ENCODE data around the gene OR9A4. TPM values are rescaled to one million over a fixed set of nuclear protein-coding genes. Genes with fewer than 3 reads are reported as not detected.

Gene OR9A4
- total RNA-seq, 4 donors from 2014 or later, result not detected

DNA sequence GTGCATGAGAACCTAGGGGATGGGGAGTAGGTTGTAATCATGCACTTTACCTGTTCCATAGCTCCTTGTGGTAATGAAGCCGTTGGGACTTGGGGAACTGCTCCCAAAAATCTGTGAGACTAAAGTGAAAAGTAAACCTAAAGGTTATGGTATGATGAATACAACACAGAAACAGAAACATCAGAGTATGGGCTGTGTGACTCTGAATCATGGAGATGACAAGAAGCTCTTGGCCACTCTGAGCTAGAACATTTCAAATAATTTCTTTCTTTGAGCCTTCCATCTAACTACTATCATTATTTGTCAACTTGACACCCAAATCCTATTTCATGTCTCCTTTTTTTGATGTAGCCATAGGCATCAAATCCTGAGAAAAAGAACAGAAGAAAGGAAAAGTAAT is 27.6 kb downstream of the OR9A4 start:
- Histone ChIP-seq H3K9me3 (no peaks in the 10 kb centered on the region), H3K4me1 (no peaks in the 10 kb centered on the region), H3K36me3 (no peaks in the 10 kb centered on the region), H3K27ac (no peak overlapping the region), H3K4me3 (no peak overlapping the region), H3K27me3 (no peaks in the 10 kb centered on the region)
- in situ Hi-C loops (cut with MboI; ENCODE audit: low sequenced_read_pairs in 4 of 4) (no loop called here), intact Hi-C loops (cut with DNase I; ENCODE audit: low total_unique reads) (no loop called here)
- no peak for ATAC-seq
- TF ChIP-seq, protein P1, sequence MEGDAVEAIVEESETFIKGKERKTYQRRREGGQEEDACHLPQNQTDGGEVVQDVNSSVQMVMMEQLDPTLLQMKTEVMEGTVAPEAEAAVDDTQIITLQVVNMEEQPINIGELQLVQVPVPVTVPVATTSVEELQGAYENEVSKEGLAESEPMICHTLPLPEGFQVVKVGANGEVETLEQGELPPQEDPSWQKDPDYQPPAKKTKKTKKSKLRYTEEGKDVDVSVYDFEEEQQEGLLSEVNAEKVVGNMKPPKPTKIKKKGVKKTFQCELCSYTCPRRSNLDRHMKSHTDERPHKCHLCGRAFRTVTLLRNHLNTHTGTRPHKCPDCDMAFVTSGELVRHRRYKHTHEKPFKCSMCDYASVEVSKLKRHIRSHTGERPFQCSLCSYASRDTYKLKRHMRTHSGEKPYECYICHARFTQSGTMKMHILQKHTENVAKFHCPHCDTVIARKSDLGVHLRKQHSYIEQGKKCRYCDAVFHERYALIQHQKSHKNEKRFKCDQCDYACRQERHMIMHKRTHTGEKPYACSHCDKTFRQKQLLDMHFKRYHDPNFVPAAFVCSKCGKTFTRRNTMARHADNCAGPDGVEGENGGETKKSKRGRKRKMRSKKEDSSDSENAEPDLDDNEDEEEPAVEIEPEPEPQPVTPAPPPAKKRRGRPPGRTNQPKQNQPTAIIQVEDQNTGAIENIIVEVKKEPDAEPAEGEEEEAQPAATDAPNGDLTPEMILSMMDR (IDR thresholded peaks at IDR 0.05 in 4 of 5, conservative IDR thresholded peaks at IDR 0.05 in 1 of 5), result no peak
- no peak for TF ChIP-seq POLR2A (IDR thresholded peaks at IDR 0.05)
- no peak for DNase-seq

DNA sequence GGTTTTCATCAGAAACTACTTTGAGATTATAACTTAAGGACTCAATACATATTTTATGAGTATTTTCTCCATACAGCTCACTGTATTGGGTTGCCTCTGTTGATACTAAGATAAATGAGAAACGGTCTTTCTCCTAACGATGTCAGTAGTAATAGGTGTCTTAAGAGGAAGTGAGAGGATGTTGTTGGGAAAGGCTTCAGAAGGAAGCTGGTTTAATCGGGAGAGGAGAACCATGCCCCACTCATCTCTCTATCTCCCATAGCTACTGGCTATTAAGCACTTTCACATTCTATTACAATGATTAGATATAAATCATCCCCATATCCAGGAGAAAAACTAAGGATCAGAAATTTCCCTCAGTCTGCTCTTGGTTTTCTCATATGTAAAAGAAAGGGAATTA is 28.6 kb downstream of the OR9A4 start:
- H3K9me3 ChIP-seq, result no peaks in the 10 kb centered on the region
- H3K27ac ChIP-seq, result no peak overlapping the region
- intact Hi-C loops (cut with DNase I; ENCODE audit: low total_unique reads) (no loop called here), in situ Hi-C loops (cut with MboI; ENCODE audit: low sequenced_read_pairs in 4 of 4) (no loop called here)
- no peaks in the 10 kb centered on the region for H3K4me1 ChIP-seq
- H3K4me3 ChIP-seq, result no peak overlapping the region
- no peaks in the 10 kb centered on the region for H3K36me3 ChIP-seq
- TF ChIP-seq, protein P1 (IDR thresholded peaks at IDR 0.05 in 4 of 5, conservative IDR thresholded peaks at IDR 0.05 in 1 of 5), result no peak
- no peak for TF ChIP-seq POLR2A (IDR thresholded peaks at IDR 0.05)
- DNase-seq (no peak), ATAC-seq (no peak)
- no peaks in the 10 kb centered on the region for H3K27me3 ChIP-seq

DNA sequence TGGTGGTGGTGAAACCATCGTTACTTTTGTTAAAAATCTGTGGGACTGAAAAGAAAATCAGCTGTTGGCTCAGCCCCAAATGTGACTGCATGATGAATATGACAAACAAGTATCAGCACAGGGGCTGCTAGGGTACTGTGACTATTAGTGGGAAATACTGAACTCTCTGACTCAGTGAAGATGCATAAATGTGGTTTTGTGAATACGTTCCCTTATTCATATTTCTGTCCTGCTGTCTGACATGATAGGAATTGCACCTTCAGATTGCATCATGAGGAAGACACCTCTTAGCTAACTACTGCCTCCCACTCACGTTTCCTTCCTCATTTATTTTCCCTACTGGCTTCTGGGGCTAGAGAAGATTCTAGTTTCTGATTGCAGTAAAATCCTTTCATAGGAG is 29.2 kb downstream of the OR9A4 start:
- in situ Hi-C loops (cut with MboI; ENCODE audit: low sequenced_read_pairs in 4 of 4), result no loop called here
- Histone ChIP-seq H3K27ac (no peak overlapping the region), H3K27me3 (no peaks in the 10 kb centered on the region), H3K4me1 (no peaks in the 10 kb centered on the region), H3K9me3 (no peaks in the 10 kb centered on the region), H3K36me3 (no peaks in the 10 kb centered on the region), H3K4me3 (no peak overlapping the region)
- no peak for ATAC-seq
- intact Hi-C loops (cut with DNase I; ENCODE audit: low total_unique reads), result no loop called here
- DNase-seq, result no peak
- TF ChIP-seq, protein P1 (IDR thresholded peaks at IDR 0.05 in 4 of 5, conservative IDR thresholded peaks at IDR 0.05 in 1 of 5), result no peak
- TF ChIP-seq POLR2A (IDR thresholded peaks at IDR 0.05), result no peak

DNA sequence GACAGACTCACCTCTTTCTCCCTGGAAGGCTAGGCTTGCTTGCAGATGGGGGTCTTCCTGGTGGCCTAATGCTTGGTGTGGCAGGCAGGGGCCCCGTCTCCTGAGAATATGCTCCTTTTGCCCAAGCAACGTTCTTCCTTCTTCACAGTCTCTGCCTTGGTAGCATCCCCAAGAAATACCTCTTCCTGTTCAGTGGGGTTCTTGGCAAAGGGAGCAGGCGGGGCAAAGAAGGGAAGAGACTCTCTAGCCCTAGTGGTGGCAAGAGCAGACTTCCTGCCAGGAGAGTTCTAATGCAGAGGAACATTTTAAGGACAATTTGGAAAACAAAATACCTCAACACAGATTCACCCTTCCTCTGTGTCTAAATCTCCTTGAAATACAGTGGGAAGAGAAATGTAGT is 30.6 kb downstream of the OR9A4 start, which contains the start of gene CLEC5A:
TSS of gene CLEC5A (minus strand) at position 179 of the 400 bp plus-strand sequence. CDS start 682 bp downstream, outside the sequence.
- DNase-seq (no peak), ATAC-seq (no peak)
- Histone ChIP-seq H3K27me3 (no peaks in the 10 kb centered on the region), H3K36me3 (no peaks in the 10 kb centered on the region), H3K27ac (no peak within 1 kb of the TSS), H3K4me3 (no peak within 1 kb of the TSS), H3K4me1 (no peaks in the 10 kb centered on the region), H3K9me3 (no peaks in the 10 kb centered on the region)
- intact Hi-C loops (cut with DNase I; ENCODE audit: low total_unique reads) (no loop called here), in situ Hi-C loops (cut with MboI; ENCODE audit: low sequenced_read_pairs in 4 of 4) (no loop called here)
- TF ChIP-seq POLR2A (IDR thresholded peaks at IDR 0.05), result no peak
- TF ChIP-seq, protein P1 (IDR thresholded peaks at IDR 0.05 in 4 of 5, conservative IDR thresholded peaks at IDR 0.05 in 1 of 5), result no peak

DNA sequence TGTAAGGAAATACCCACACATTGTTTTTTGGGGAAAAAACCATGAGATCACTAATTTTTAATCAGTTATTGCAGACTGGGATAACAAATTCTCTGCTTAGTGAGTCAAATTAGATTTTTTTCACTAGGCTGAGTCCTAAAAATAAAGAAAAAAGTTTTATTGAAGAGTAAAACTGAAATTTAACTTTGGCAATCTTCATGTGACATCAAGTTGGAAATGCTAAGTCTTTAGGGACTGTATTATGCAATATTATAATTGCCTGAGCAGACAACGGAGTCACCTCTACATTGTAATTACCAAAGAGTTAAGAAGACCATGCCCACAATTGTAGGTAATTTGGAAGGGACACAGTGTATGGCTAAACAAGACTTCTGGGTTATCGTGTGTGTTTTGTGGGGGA is 32.8 kb downstream of the OR9A4 start:
- in situ Hi-C loops (cut with MboI; ENCODE audit: low sequenced_read_pairs in 4 of 4) (no loop called here), intact Hi-C loops (cut with DNase I; ENCODE audit: low total_unique reads) (no loop called here)
- TF ChIP-seq, protein P1 (IDR thresholded peaks at IDR 0.05 in 4 of 5, conservative IDR thresholded peaks at IDR 0.05 in 1 of 5), result no peak
- TF ChIP-seq POLR2A (IDR thresholded peaks at IDR 0.05), result no peak

More for the DNA sequence above, 32.8 kb downstream of the OR9A4 start:
- DNase-seq (no peak), ATAC-seq (no peak)
- no peaks in the 10 kb centered on the region for H3K9me3 ChIP-seq
- H3K4me1 ChIP-seq, result no peaks in the 10 kb centered on the region
- no peak overlapping the region for H3K4me3 ChIP-seq
- H3K36me3 ChIP-seq, result no peaks in the 10 kb centered on the region
- no peak overlapping the region for H3K27ac ChIP-seq
- H3K27me3 ChIP-seq, result no peaks in the 10 kb centered on the region

Measured in gastrocnemius medialis (tissue), 4 donors.